Stimulated activated CD4-positive, alpha-beta T cell treated with anti-CD3 and anti-CD28 coated beads, Interleukin-1b, Interleukin-23, amount 100 ng/mL, for 4 hours (primary cell): ENCODE measurements around the gene CNIH2.
"Not testable (repeated sequence)": the region's sequence is repeated elsewhere in the genome, so short reads cannot be mapped to it uniquely, and the experiment has no call there.

ENCODE experiments used
- DNase-seq, 2 donors: peaks; one replicate each; pipeline ENCODE4 v3.0.0-alpha.2; 2020; ENCODE audit warnings: low read depth in 2 of 2

CNIH2 gene

GRCh38 chr11:66314561-66315497 lies 36.9 kb downstream of the CNIH2 start:
- DNase-seq: no peak

GRCh38 chr11:66315498-66315885 lies 37.5 kb downstream of the CNIH2 start:
- no peak for DNase-seq

- DNase-seq: no peak
Measured at GRCh38 chr11:66315921-66316811, 38.2 kb downstream of the CNIH2 start.

- DNase-seq: no peak
Measured at GRCh38 chr11:66316849-66317251, 38.9 kb downstream of the CNIH2 start, which contains the start of gene CD248. Gene CD248, minus strand, starts transcription at chr11:66317044. Its CDS starts 17 bp downstream, at chr11:66317027.

- DNase-seq: peak in 1 of 2 donors; percentile 14
Measured at GRCh38 chr11:66317322-66317722, 39.3 kb downstream of the CNIH2 start.

GRCh38 chr11:66317723-66318599 lies 40.0 kb downstream of the CNIH2 start:
- DNase-seq: no peak

- no peak for DNase-seq
Measured at GRCh38 chr11:66318600-66318970, 40.6 kb downstream of the CNIH2 start.

- DNase-seq: not testable (repeated sequence)
Measured at GRCh38 chr11:66320289-66320688, 42.3 kb downstream of the CNIH2 start.

GRCh38 chr11:66320748-66321147 lies 42.8 kb downstream of the CNIH2 start:
- DNase-seq: not testable (repeated sequence)

GRCh38 chr11:66321606-66322005 lies 43.6 kb downstream of the CNIH2 start:
- no peak for DNase-seq

- no peak for DNase-seq
Measured at GRCh38 chr11:66322732-66323427, 44.9 kb downstream of the CNIH2 start.

GRCh38 chr11:66323684-66324083 lies 45.7 kb downstream of the CNIH2 start:
- no peak for DNase-seq

- no peak for DNase-seq
Measured at GRCh38 chr11:66324664-66325063, 46.7 kb downstream of the CNIH2 start.

GRCh38 chr11:66325263-66325671 lies 47.3 kb downstream of the CNIH2 start:
- DNase-seq: no peak

GRCh38 chr11:66326261-66327111 lies 48.5 kb downstream of the CNIH2 start:
- no peak for DNase-seq

- DNase-seq: no peak
Measured at GRCh38 chr11:66327171-66328030, 49.4 kb downstream of the CNIH2 start.

- no peak for DNase-seq
Measured at GRCh38 chr11:66328031-66328301, 50.0 kb downstream of the CNIH2 start.

GRCh38 chr11:66328302-66329144 lies 50.5 kb downstream of the CNIH2 start:
- DNase-seq: peak; percentile 76 to 78
